H1 (cell line): ENCODE results near the gene CAMK1G. TPM values are rescaled to one million over a fixed set of nuclear protein-coding genes. Genes with fewer than 3 reads are reported as not detected.

Source experiments
- CTCF ChIA-PET: fragments of 300-600 bp; sonication (Branson Sonifier 250); formaldehyde crosslinking; loops from one replicate; lab custom pipeline; 2021; ENCODE audit not compliant: partially characterized antibody; lab: Charles Lee
- POLR2A ChIA-PET: fragments of 300-600 bp; sonication (Branson Sonifier 250); formaldehyde crosslinking; loops from one replicate; lab custom pipeline; 2021; ENCODE audit warnings: inconsistent platforms; ENCODE audit not compliant: partially characterized antibody; lab: Charles Lee
- DNase-seq, 2 experiments: peaks; one replicate each; pipeline versions ENCODE4 v3.0.0 to v3.0.0-alpha.2; 2010 to 2022; ENCODE audit warnings: low spot score in 2 of 2, low read depth in 1 of 2, mixed read lengths in 1 of 2
- FAIRE-seq: peaks from 2 replicates; lab custom pipeline; 2011; peaks lifted over from hg19 to GRCh38; lab: Jason Lieb, UNC
- H2AFZ ChIP-seq: 2 replicates; pipeline ENCODE4 v1.8.1; 2012; ENCODE audit warnings: low read length, inconsistent platforms
- H2AK5ac ChIP-seq: 2 replicates; pipeline ENCODE4 v1.6.1; 2013; ENCODE audit warnings: low read depth, low read length
- H2BK120ac ChIP-seq: replicated peaks from 2 replicates; pipeline ENCODE3; 2013; ENCODE audit warnings: low read depth, low read length, inconsistent platforms
- H2BK12ac ChIP-seq: 2 replicates; pipeline ENCODE4 v1.6.1; 2013; ENCODE audit warnings: low read depth, low read length
- H2BK15ac ChIP-seq: 2 replicates; pipeline ENCODE4 v1.6.1; 2013; ENCODE audit warnings: low read length
- H2BK20ac ChIP-seq: 2 replicates; pipeline ENCODE4 v1.6.1; 2013; ENCODE audit warnings: low read length
- H2BK5ac ChIP-seq: 2 replicates; pipeline ENCODE4 v1.6.1; 2013; ENCODE audit warnings: low read depth, low read length
- H3K14ac ChIP-seq: 2 replicates; pipeline ENCODE4 v1.6.1; 2013; ENCODE audit warnings: inconsistent platforms; ENCODE audit not compliant: insufficient read length
- H3K18ac ChIP-seq: 2 replicates; pipeline ENCODE4 v1.6.1; 2013; ENCODE audit warnings: low read length; ENCODE audit errors: extremely low read depth
- H3K23ac ChIP-seq: 2 replicates; pipeline ENCODE4 v1.6.1; 2013; ENCODE audit warnings: inconsistent platforms; ENCODE audit not compliant: insufficient read length
- H3K23me2 ChIP-seq: 2 replicates; pipeline ENCODE4 v1.6.1; 2013; ENCODE audit warnings: low read depth, low read length
- H3K27ac ChIP-seq: 2 replicates; pipeline ENCODE4 v1.6.1; 2011; ENCODE audit warnings: low read depth, low read length, inconsistent platforms
- H3K27me3 ChIP-seq, 4 experiments: replicated peaks in 1 of 4; 1 replicate in 1 of 4; 2 replicates in 3 of 4; pipeline versions ENCODE4 v1.6.1 to v1.8.1; 2011 to 2013; ENCODE audit warnings: low read length in 3 of 4, mild to moderate bottlenecking in 3 of 4, inconsistent platforms in 2 of 4, mixed read lengths in 2 of 4, moderate library complexity in 1 of 4; ENCODE audit not compliant: control insufficient read depth in 3 of 4, insufficient read depth in 3 of 4; ENCODE audit errors: extremely low read depth in 1 of 4
- H3K36me3 ChIP-seq, 4 experiments: 2 replicates each; pipeline versions ENCODE4 v1.6.1 to v1.8.1; 2011 to 2013; ENCODE audit warnings: mild to moderate bottlenecking in 4 of 4, low read length in 3 of 4, moderate library complexity in 2 of 4, control low read depth in 1 of 4, inconsistent platforms in 1 of 4; ENCODE audit not compliant: insufficient read depth in 4 of 4, control insufficient read depth in 2 of 4
- H3K4ac ChIP-seq: replicated peaks from 2 replicates; pipeline ENCODE3; 2013; ENCODE audit warnings: low read length, low read depth, mixed read lengths, inconsistent platforms; ENCODE audit not compliant: insufficient read length
- H3K4me1 ChIP-seq, 4 experiments: replicated peaks in 1 of 4; 1 replicate in 1 of 4; 2 replicates in 3 of 4; pipeline versions ENCODE4 v1.6.1 to v1.8.1; 2011 to 2013; ENCODE audit warnings: low read length in 3 of 4, inconsistent platforms in 2 of 4, mixed read lengths in 1 of 4; ENCODE audit not compliant: insufficient read depth in 4 of 4, control insufficient read depth in 3 of 4
- H3K4me2 ChIP-seq, 2 experiments: 2 replicates each; pipeline versions ENCODE4 v1.6.1 to v1.8.1; 2011 to 2013; ENCODE audit warnings: low read depth in 2 of 2, low read length in 2 of 2, control low read depth in 1 of 2, inconsistent platforms in 1 of 2, mild to moderate bottlenecking in 1 of 2; ENCODE audit not compliant: insufficient read depth in 1 of 2
- H3K4me3 ChIP-seq, 4 experiments: fragments of 200-600, 300-600 bp in 1 of 4; sonication (generic), shearing (Covaris generic), sonication (Bioruptor Twin) in 1 of 4; 2 replicates each; pipeline versions ENCODE4 v1.5.1 to v1.8.1; 2011 to 2016; ENCODE audit warnings: low read length in 4 of 4, low read depth in 3 of 4, control low read depth in 2 of 4, inconsistent platforms in 2 of 4, mild to moderate bottlenecking in 2 of 4, mixed read lengths in 1 of 4, moderate library complexity in 1 of 4; ENCODE audit not compliant: insufficient read depth in 2 of 4; ENCODE audit errors: extremely low read depth in 1 of 4
- H3K56ac ChIP-seq: replicated peaks from 2 replicates; pipeline ENCODE3; 2013; ENCODE audit warnings: low read depth, mild to moderate bottlenecking, mixed read lengths, low read length, inconsistent platforms; ENCODE audit not compliant: insufficient read length
- H3K79me1 ChIP-seq: 2 replicates; pipeline ENCODE4 v1.6.1; 2013; ENCODE audit warnings: low read depth, low read length, control low read depth
- H3K79me2 ChIP-seq, 2 experiments: 2 replicates each; pipeline versions ENCODE4 v1.6.1 to v1.8.1; 2012 to 2013; ENCODE audit warnings: low read length in 2 of 2, mild to moderate bottlenecking in 2 of 2, inconsistent platforms in 1 of 2; ENCODE audit not compliant: insufficient read depth in 2 of 2, control insufficient read depth in 1 of 2
- H3K9ac ChIP-seq, 4 experiments: replicated peaks in 1 of 4; 1 replicate in 1 of 4; 2 replicates in 3 of 4; pipeline versions ENCODE4 v1.6.1 to v1.8.1; 2011 to 2013; ENCODE audit warnings: low read depth in 3 of 4, low read length in 3 of 4, control low read depth in 2 of 4, mild to moderate bottlenecking in 2 of 4, moderate library complexity in 2 of 4, inconsistent platforms in 1 of 4; ENCODE audit errors: extremely low read depth in 1 of 4
- H3K9me3 ChIP-seq, 2 experiments: 2 replicates each; pipeline versions ENCODE4 v1.6.1 to v1.8.1; 2012 to 2013; ENCODE audit warnings: mild to moderate bottlenecking in 2 of 2, moderate library complexity in 2 of 2, control low read depth in 1 of 2, inconsistent platforms in 1 of 2, low read depth in 1 of 2, low read length in 1 of 2, mixed read lengths in 1 of 2; ENCODE audit not compliant: insufficient read depth in 2 of 2
- H4K20me1 ChIP-seq, 2 experiments: replicated peaks in 1 of 2; 2 replicates each; pipeline versions ENCODE3 to v1.8.1; 2011 to 2013; ENCODE audit warnings: inconsistent platforms in 2 of 2, low read length in 2 of 2, mild to moderate bottlenecking in 1 of 2; ENCODE audit not compliant: insufficient read depth in 2 of 2, control insufficient read depth in 1 of 2
- H4K5ac ChIP-seq: 2 replicates; pipeline ENCODE4 v1.6.1; 2013; ENCODE audit warnings: low read length, low read depth, mixed read lengths, inconsistent platforms; ENCODE audit not compliant: insufficient read length
- H4K8ac ChIP-seq: 2 replicates; pipeline ENCODE4 v1.8.0; 2013; ENCODE audit warnings: mild to moderate bottlenecking, moderate library complexity, low read length, inconsistent platforms; ENCODE audit not compliant: insufficient read depth; ENCODE audit errors: extremely low read depth
- H4K91ac ChIP-seq: replicated peaks from 2 replicates; pipeline ENCODE3; 2013; ENCODE audit warnings: low read length, mixed read lengths, inconsistent platforms; ENCODE audit not compliant: insufficient read length
- CEBPB ChIP-seq: IDR thresholded peaks from 2 replicates; pipeline ENCODE4 v1.6.1; 2012; ENCODE audit warnings: low read depth, low read length
- CHD1 ChIP-seq: IDR thresholded peaks from 2 replicates; pipeline ENCODE4 v1.6.1; 2012; ENCODE audit warnings: low read depth, low read length, improper control_type of control experiment
- JUND ChIP-seq: IDR thresholded peaks from 2 replicates; pipeline ENCODE4 v1.6.1; 2011; ENCODE audit warnings: mild to moderate bottlenecking, improper control_type of control experiment, low read length
- KDM4A ChIP-seq: IDR thresholded peaks from one replicate; pipeline ENCODE4 v1.7.1; 2012; ENCODE audit warnings: low read depth, mild to moderate bottlenecking, moderate library complexity, low read length, inconsistent platforms; ENCODE audit not compliant: severe bottlenecking
- RBBP5 ChIP-seq: IDR thresholded peaks from 2 replicates; pipeline ENCODE4 v1.7.1; 2012; ENCODE audit warnings: low read depth, mild to moderate bottlenecking, inconsistent platforms, low read length, moderate library complexity, borderline replicate concordance
- SP1 ChIP-seq: IDR thresholded peaks from 2 replicates; pipeline ENCODE4 v1.6.1; 2011; ENCODE audit warnings: low read depth, low read length
- WGBS, 2 experiments: shearing (Covaris generic) in 1 of 2; methylation state at CpG; one replicate each; pipeline versions ENCODE4 v1.1.6 to v1.1.7; 2013 to 2015; ENCODE audit warnings: low lambda C conversion rate in 2 of 2, mixed read lengths in 2 of 2, inconsistent platforms in 1 of 2, low coverage in 1 of 2, missing lambda C conversion rate in 1 of 2; ENCODE audit not compliant: insufficient replicate concordance in 2 of 2, insufficient coverage in 1 of 2, insufficient read length in 1 of 2; ENCODE audit errors: extremely low coverage in 1 of 2, missing lambda C conversion rate in 1 of 2; 5-methylcytosine and 5-hydroxymethylcytosine counted together
- polyA plus RNA-seq, 7 experiments: library from polyadenylated mRNA; depleted of rRNA in 3 of 7; stranded (reverse) in 5 of 7; unstranded in 2 of 7; fragments of >200 nt in 5 of 7; fragments of 200-250 nt in 2 of 7; gene quantifications; 1 replicate in 5 of 7; 2 replicates in 1 of 7; 4 replicates in 1 of 7; pipeline versions ENCODE4 v1.2.1 to v1.2.3, GENCODE V29; 2011 to 2013; ENCODE audit warnings: missing spikeins in 2 of 7, mixed read lengths in 2 of 7
- total RNA-seq: library from RNA; stranded (reverse); fragmentation: NEBNext Ultra II Directional; extraction: Animal tissue kit (Norgen Biotek cat#: 25700); gene quantifications from 2 replicates; pipeline ENCODE4 v1.2.1, GENCODE V29; 2021

The CAMK1G gene
- total and polyA plus RNA-seq, 2 of the 8 experiments (the other 6 are each of a cell fraction or from before 2014, with no cell fraction given): 1.00 to 1.0 TPM

- POLR2A ChIA-PET: no interaction called here
- no peak overlapping the region for H3K9ac ChIP-seq
- FAIRE-seq: no peak
These were observed 67.6 kb downstream of the CAMK1G start for GRCh38 chr1:209651138-209651587.

More at GRCh38 chr1:209651138-209651587, 67.6 kb downstream of the CAMK1G start:
- Histone ChIP-seq H2BK120ac (no peak overlapping the region), H3K4ac (no peak overlapping the region), H2BK12ac (no peak overlapping the region; the same call in 1 of the 2 replicates), H2BK15ac (no peak overlapping the region), H2AFZ (no peak overlapping the region), H3K79me1 (no peaks in the 10 kb centered on the region), H3K23ac (no peak overlapping the region), H3K27me3 (0 out of 7 replicates have a peak, but pooled peaks cover 0 to 1% (median 0%) of the 10 kb centered on the region in 4 experiments), H3K36me3 (no peaks in the 10 kb centered on the region), H2BK20ac (no peak overlapping the region), H3K4me3 (no peak overlapping the region), H2AK5ac (no peak overlapping the region), H3K4me2 (no peak overlapping the region), H3K23me2 (no peaks in the 10 kb centered on the region), H3K9me3 (no peaks in the 10 kb centered on the region), H4K5ac (no peak overlapping the region), H4K20me1 (no peaks in the 10 kb centered on the region), H3K18ac (no peak overlapping the region), H3K27ac (no peak overlapping the region), H4K91ac (no peak overlapping the region), H3K79me2 (no peaks in the 10 kb centered on the region), H2BK5ac (no peak overlapping the region), H3K4me1 (peaks cover 0 to 11% (median 10%) of the 10 kb centered on the region in 4 experiments; a peak in 4 of 7 replicates), H3K56ac (no peak overlapping the region), H4K8ac (no peak overlapping the region), H3K14ac (no peak overlapping the region)
- TF ChIP-seq SP1: no peak
- no peak for TF ChIP-seq RBBP5
- TF ChIP-seq CHD1: no peak
- no peak for TF ChIP-seq CEBPB
- TF ChIP-seq KDM4A: no peak
- no peak for TF ChIP-seq JUND
- DNase-seq: no peak
- WGBS, 2 experiments: 81% methylated on average over 5 of the region's 5 CpGs; no CpG with 5 or more reads in 1 of the 2 experiments
- CTCF ChIA-PET: interaction anchor here (1.2 to 4.5 kb wide), 6 partner anchors 8 to 81 kb away, joined by 3 to 23 read pairs (median 6); no protein-coding TSS in a partner anchor
